ENCODE measurements around the gene CBX6.

GRCh38 chr22:38858492-38858891 is 13.5 kb downstream of the CBX6 start:
- TF ChIP-seq SIN3A (IDR thresholded peaks at IDR 0.05; ENCODE audit: low read depth), result no peak
- TF ChIP-seq, protein P1, sequence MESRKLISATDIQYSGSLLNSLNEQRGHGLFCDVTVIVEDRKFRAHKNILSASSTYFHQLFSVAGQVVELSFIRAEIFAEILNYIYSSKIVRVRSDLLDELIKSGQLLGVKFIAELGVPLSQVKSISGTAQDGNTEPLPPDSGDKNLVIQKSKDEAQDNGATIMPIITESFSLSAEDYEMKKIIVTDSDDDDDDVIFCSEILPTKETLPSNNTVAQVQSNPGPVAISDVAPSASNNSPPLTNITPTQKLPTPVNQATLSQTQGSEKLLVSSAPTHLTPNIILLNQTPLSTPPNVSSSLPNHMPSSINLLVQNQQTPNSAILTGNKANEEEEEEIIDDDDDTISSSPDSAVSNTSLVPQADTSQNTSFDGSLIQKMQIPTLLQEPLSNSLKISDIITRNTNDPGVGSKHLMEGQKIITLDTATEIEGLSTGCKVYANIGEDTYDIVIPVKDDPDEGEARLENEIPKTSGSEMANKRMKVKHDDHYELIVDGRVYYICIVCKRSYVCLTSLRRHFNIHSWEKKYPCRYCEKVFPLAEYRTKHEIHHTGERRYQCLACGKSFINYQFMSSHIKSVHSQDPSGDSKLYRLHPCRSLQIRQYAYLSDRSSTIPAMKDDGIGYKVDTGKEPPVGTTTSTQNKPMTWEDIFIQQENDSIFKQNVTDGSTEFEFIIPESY (IDR thresholded peaks at IDR 0.05; ENCODE audit: extremely low read depth, insufficient replicate concordance, low read length), result no peak
- TF ChIP-seq, protein P2, sequence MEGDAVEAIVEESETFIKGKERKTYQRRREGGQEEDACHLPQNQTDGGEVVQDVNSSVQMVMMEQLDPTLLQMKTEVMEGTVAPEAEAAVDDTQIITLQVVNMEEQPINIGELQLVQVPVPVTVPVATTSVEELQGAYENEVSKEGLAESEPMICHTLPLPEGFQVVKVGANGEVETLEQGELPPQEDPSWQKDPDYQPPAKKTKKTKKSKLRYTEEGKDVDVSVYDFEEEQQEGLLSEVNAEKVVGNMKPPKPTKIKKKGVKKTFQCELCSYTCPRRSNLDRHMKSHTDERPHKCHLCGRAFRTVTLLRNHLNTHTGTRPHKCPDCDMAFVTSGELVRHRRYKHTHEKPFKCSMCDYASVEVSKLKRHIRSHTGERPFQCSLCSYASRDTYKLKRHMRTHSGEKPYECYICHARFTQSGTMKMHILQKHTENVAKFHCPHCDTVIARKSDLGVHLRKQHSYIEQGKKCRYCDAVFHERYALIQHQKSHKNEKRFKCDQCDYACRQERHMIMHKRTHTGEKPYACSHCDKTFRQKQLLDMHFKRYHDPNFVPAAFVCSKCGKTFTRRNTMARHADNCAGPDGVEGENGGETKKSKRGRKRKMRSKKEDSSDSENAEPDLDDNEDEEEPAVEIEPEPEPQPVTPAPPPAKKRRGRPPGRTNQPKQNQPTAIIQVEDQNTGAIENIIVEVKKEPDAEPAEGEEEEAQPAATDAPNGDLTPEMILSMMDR (IDR thresholded peaks at IDR 0.05 in 2 of 3, conservative IDR thresholded peaks at IDR 0.05 in 1 of 3; ENCODE audit: borderline replicate concordance in 1 of 3, insufficient read depth in 1 of 3, low read depth in 2 of 3, low read length in 2 of 3), result no peak
- no peak for TF ChIP-seq POLR2A (IDR thresholded peaks at IDR 0.05; ENCODE audit: borderline replicate concordance, extremely low read depth, insufficient read depth, insufficient read length)
- no peak for TF ChIP-seq POLR2AphosphoS5 (IDR thresholded peaks at IDR 0.05; ENCODE audit: low read depth, low read length)
- no peak for TF ChIP-seq EZH2phosphoT487 (IDR thresholded peaks at IDR 0.05; ENCODE audit: borderline replicate concordance)

All from HCT116 (cell line).